ENCODE data around the gene ARRDC4. TPM values are rescaled to one million over a fixed set of nuclear protein-coding genes. Genes with fewer than 3 reads are reported as not detected.

Gene ARRDC4
- 10.2 TPM for total RNA-seq

- peak; percentile 79 to 100 (median 100) for DNase-seq (ENCODE audit: low read depth in 2 of 3, low spot score in 2 of 3)
Measured at GRCh38 chr15:97960364-97961066, at the start of gene ARRDC4. Gene ARRDC4 (plus strand): TSS chr15:97960703. CDS start chr15:97960862, 159 bp downstream.

DNA sequence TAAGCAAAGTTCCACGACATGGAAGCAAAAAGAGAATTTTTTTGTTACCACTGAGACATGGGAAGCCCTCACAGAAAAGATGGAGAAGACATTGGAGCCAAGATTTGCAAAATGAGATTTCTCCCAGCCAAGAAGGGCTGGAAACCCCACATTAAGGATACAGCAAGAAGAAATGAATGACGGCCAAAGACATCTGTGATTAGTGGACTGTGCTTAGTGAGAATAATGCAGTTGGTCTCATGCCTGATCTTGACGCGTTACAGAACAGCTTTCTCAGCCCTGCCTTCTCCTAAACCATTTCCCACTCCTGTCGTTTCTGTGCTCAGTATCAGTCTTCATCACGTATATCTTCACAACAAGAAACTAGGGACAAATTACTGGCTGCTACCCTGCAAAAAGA, 45.8 kb upstream of the ARRDC4 start:
- no peak for DNase-seq (ENCODE audit: low read depth in 2 of 3, low spot score in 2 of 3)

- DNase-seq (ENCODE audit: low read depth in 2 of 3, low spot score in 2 of 3): no peak
Measured at GRCh38 chr15:97915261-97915660, 45.2 kb upstream of the ARRDC4 start.

- no peak for DNase-seq (ENCODE audit: low read depth in 2 of 3, low spot score in 2 of 3)
Measured at GRCh38 chr15:97921296-97921865, 39.1 kb upstream of the ARRDC4 start.

DNA sequence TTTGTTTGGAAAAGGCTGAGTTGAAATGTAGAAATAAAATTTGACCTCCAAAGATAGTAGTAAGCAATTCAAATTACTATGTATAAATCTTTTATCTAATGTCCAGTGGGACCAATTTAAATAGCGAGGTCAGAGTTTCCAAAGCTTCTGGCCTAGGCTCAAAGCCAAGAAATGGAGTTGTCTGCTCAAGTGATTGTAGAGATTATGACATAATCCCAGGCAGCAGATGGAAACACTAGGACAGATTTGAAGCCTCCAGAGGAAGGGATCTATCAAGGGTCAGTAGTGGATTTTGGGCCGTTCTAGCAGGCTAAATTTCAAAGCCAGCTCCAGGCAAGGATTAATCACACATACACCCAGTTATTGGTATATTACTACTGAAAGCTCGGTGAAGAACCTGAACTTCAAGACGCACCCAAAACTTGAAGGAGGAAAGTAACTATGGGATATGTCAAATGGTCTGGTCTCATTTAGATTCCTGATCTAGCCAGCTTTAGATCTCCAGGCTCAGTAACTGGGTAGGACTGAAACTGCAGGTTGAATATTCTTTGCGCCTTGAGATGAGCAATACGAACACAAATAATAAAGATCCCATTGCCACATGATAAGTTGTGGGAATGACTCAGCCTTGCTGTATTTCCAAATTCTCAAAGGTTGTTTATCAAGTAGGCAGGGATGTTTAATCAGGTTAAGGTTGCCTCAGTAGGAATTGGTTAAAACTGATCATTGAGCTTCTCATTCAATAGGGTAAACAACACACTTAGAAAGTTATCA, 30.9 kb upstream of the ARRDC4 start:
- DNase-seq (ENCODE audit: low read depth in 2 of 3, low spot score in 2 of 3): no peak

DNA sequence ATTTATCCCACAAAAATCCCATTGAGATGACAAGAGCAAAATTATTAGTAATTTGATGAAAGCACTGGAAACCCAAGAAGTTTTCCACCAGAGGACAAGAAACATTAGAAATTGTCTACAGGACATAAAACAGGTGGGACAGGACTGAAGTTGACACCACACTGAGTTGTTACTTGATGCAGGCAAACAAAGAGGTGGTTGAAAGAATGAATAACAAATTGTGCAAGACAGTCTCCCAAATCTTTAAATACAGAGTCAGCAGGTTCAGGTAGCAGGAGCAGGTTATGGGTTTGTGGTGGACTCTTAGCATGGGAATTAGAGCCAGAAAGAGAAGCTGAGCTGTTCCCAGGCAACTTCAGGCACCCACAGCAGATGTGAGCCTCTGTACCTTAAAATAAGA, 30.3 kb upstream of the ARRDC4 start:
- no peak for DNase-seq (ENCODE audit: low read depth in 2 of 3, low spot score in 2 of 3)

GRCh38 chr15:97931314-97931713, 29.2 kb upstream of the ARRDC4 start:
- DNase-seq (ENCODE audit: low read depth in 2 of 3, low spot score in 2 of 3): no peak

DNA sequence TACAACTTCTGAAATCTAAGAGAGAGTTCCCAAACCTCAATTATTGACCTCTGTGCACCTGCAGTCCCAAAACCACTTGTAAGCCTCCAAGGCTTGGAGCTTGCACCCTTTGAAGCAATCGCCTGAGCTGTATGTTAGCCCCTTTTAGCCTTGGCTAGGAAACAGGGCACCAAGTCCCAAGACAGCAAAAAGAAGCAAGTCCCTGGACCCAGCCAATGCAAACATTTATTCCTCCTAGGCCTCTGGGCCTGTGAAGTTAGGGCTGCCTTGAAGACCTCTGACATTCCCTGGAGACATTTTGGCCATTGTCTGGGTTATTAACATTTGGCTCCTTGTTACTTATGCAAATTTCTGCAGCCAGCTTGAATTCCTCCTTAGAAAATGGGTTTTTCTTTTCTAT, 26.9 kb upstream of the ARRDC4 start:
- DNase-seq (ENCODE audit: low read depth in 2 of 3, low spot score in 2 of 3): no peak

DNA sequence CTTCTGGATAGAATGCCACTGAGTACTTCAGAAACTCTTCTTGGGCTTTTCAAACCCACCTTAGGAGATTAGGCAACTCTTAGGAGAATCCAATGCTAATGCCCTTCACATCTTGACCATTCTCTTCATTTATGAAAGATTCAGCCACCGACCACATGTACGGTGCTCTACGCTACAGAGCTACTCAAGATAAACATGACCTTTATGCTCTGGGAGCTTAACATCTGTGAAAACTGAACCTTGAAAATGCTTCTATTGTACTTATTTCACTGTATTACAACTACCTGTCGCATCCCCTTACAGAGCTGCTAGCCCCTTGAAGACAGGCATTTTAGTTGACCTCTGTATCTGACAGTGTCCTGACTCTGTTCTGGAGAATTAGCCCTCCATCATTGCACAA, 19.5 kb upstream of the ARRDC4 start:
- DNase-seq (ENCODE audit: low read depth in 2 of 3, low spot score in 2 of 3): no peak

DNA sequence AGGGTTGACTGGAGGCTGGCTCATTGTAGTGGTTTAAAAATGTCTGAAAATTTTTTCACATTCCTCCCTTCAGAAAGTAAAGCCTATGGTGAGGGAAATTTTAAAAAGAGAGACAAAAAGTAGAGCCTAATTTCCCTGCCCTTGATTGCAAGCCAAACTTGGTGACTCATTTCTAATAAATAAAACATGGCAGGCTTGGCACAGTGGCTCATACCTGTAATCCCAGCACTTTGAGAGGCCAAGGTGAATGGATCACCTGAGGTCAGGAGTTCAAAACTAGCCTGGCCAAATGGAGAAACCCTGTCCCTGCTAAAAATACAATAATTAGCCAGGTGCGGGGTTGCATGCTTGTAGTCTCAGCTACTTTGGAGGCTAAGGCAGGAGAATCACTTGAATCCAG, 18.9 kb upstream of the ARRDC4 start:
- DNase-seq (ENCODE audit: low read depth in 2 of 3, low spot score in 2 of 3): no peak

DNA sequence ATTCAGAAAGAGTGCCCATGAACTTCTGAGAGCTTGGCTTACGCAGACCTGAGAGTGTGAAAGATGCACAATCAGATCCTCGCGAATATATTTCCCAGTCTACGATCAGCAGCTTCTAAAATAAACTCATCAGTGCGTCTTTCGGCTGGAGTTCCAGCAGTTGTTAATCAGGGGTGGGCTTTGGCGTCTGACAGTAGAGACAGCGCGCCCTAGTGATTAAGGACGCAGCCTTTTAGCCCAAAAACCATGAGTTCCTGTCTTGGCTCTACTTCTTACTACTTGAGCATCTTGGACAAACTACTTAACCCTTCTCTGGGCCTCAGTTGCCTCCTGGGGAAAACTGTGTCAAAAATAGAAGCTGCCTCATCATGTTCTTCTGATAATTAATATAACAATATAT, 15.8 kb upstream of the ARRDC4 start:
- DNase-seq (ENCODE audit: low read depth in 2 of 3, low spot score in 2 of 3): no peak

- DNase-seq (ENCODE audit: low read depth in 2 of 3, low spot score in 2 of 3): no peak
Measured at GRCh38 chr15:97947465-97948260, 12.8 kb upstream of the ARRDC4 start.

GRCh38 chr15:97953254-97953653, 7.2 kb upstream of the ARRDC4 start:
- DNase-seq (ENCODE audit: low read depth in 2 of 3, low spot score in 2 of 3): no peak

DNA sequence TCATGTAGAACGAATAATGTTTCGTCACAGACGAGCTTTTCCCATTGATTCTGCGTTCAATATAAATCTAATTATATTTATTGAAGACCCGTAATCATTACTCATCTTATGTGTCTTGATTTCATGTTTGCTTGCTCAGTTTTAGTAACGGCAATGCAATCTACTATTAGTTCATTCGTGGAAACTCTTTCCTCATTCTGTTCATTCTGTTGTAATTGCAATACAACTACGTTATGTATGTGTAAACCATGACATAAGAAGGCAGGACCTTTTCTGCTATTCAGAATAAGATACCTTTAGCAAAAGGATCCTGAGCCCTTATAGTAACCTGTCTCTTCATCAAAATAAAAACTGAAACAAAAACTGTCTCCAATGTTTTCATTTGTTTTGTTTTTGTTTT, 6.8 kb upstream of the ARRDC4 start:
- DNase-seq (ENCODE audit: low read depth in 2 of 3, low spot score in 2 of 3): no peak

DNA sequence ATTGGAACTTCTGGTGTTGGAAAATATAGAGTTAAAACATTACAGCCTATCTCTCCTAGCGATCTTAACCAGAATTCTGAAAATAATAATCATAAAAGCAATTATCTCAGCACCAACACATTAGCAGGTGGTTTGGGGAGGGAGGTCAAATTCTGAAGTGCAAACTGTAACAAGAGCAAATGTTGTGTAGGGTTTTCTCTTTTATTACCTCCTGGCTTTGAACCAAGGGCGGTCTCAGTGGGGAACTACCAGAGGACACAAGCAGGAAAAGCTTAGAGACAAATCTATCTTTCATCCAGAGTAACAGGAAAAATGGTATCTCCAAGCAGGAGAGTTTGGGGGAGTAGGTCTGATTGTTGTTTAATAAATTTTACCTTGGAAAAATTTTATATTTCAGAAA, 5.5 kb upstream of the ARRDC4 start:
- DNase-seq (ENCODE audit: low read depth in 2 of 3, low spot score in 2 of 3): no peak

DNA sequence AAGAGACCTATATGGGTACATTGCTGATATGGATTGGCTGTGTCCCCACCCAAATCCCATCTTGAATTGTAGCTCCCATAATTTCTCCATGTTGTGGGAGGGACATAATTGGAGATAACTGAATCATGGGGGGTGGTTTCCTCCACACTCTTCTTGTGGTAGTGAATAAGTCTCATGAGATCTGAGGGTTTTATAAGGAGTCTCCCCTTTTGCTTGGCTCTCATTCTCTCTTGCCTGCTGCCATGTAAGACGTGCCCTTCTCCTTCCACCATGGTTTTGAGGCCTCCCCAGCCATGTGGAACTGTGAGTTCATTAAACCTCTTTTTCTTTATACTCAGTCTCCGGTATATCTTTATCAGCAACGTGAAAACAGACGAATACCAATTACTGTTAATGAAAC, 5.0 kb upstream of the ARRDC4 start:
- no peak for DNase-seq (ENCODE audit: low read depth in 2 of 3, low spot score in 2 of 3)

DNA sequence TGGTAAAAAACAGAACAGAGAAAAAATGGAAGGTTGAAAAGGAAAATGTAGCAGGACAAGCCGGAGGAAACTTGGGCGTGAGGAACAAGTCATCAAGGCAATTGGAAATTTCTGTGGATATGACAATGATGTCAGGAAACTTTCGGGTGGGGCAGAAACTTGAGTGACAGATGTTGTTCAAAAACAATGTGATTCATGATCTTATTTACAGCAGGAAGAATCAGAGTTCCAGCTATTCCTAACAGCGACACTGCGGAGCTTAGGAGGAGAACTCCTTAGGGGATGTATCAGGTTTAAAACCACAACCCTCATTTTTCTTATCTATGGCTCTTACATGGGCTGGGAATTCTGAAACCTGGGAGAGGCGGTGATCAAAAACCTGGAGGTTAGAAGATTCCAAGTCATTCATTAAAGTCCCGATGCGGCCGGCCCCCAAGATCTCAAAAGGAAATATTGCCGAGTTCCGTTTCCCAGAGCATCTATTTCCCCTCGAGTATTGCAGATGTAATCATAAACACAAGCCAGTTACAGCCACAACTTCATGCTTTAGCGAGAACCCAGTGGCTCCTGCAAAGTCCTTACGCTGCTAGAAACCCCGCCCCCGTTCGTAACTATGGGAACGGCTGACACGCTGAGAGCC, 659 bp upstream of the ARRDC4 start:
- DNase-seq (ENCODE audit: low read depth in 2 of 3, low spot score in 2 of 3): peak in 1 of 3 donors; percentile 2

DNA sequence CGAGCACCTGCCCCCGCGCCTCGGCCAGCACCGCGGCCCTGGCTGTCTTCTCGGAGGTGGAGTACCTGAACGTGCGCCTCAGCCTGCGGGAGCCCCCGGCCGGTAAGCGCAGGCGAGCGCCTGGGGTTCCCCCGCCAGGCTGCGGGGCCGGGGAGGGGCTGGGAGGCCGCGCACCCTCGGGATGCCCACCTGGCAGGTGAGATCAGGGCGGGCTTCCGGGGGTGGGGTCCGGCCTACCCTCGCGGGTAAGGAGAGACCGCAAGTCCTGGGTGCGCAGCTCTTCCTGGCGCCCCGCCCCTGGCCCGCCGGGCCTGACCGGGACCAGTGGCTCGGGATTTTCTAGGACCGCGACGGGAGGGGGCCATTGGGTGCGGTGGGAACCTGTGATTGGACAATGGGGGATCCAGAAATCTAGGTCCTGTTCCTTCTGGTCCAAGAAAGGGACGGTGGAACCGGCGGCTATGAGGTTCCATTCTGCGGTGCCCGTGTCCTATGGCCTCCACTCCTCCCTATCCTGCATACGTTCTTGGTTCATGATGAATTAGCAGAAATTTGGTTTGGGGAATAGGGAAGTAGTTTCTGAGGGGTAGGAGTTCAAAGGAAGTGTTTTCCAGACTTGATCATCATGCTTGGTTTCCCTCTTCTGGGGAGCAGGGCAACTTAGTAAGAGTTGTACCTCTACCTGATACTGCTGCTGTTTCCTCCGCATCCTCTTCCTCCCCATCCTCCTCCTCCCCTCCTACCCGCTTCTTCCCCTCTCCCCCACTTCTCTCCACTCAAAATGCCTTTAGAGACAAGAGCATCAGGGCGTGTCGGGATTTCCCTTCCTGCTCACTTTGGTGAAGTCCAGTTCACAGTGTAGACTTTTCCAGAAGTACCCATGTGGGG, 808 bp downstream of the ARRDC4 start:
- peak in 2 of 3 donors; percentile 5 to 14 for DNase-seq (ENCODE audit: low read depth in 2 of 3, low spot score in 2 of 3)

- no peak for DNase-seq (ENCODE audit: low read depth in 2 of 3, low spot score in 2 of 3)
Measured at GRCh38 chr15:97962263-97962662, 1.8 kb downstream of the ARRDC4 start.

DNA sequence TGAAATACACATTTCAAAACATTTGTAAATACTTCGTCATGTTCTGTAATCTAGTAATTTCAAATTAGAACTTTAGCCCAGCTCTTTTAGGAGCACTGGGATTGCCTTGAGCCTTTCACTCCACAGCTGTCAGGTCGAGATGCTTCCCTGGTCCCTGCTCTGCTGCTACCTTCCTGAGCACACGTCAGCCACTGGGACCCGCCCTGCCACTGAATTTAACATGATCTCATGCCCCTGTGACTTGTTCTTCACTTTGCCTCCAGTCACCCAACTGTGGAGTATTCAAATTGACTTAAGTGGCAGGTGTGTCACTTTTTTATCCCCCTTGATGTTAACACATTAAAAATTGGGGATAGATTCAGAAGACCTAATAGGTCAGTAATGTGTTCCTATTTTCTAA, 3.3 kb downstream of the ARRDC4 start:
- DNase-seq (ENCODE audit: low read depth in 2 of 3, low spot score in 2 of 3): no peak
